Astrocyte of the hippocampus (primary cell): Measurements from ENCODE around the gene MUC2.
"Not testable (repeated sequence)": the region's sequence is repeated elsewhere in the genome, so short reads cannot be mapped to it uniquely, and the experiment has no call there.

Source experiments
- DNase-seq: peaks from one replicate; pipeline ENCODE4 v3.0.0; 2011; ENCODE audit warnings: low read depth, low spot score

MUC2 gene

GRCh38 chr11:1104411-1105182, 29.9 kb downstream of the MUC2 start:
- DNase-seq: no peak

GRCh38 chr11:1105183-1105565, 30.5 kb downstream of the MUC2 start:
- DNase-seq: no peak

- DNase-seq: no peak
Observed at GRCh38 chr11:1106387-1106786, 31.7 kb downstream of the MUC2 start.

GRCh38 chr11:1107316-1108245, 32.9 kb downstream of the MUC2 start:
- DNase-seq: no peak

- DNase-seq: no peak
Observed at GRCh38 chr11:1108246-1108900, 33.7 kb downstream of the MUC2 start.

GRCh38 chr11:1109101-1109917, 34.6 kb downstream of the MUC2 start:
- DNase-seq: no peak

- DNase-seq: no peak
Observed at GRCh38 chr11:1109918-1110705, 35.4 kb downstream of the MUC2 start.

- no peak for DNase-seq
Observed at GRCh38 chr11:1111545-1112212, 37.0 kb downstream of the MUC2 start.

- no peak for DNase-seq
Observed at GRCh38 chr11:1112351-1113191, 37.9 kb downstream of the MUC2 start.

GRCh38 chr11:1113405-1114201, 38.9 kb downstream of the MUC2 start:
- DNase-seq: no peak

- DNase-seq: not testable (repeated sequence)
Observed at GRCh38 chr11:1115292-1115691, 40.6 kb downstream of the MUC2 start.

GRCh38 chr11:1116104-1116503, 41.4 kb downstream of the MUC2 start:
- no peak for DNase-seq

GRCh38 chr11:1116666-1117390, 42.2 kb downstream of the MUC2 start:
- no peak for DNase-seq

GRCh38 chr11:1117992-1118391, 43.3 kb downstream of the MUC2 start:
- DNase-seq: no peak

GRCh38 chr11:1118755-1119603, 44.3 kb downstream of the MUC2 start:
- DNase-seq: no peak

- no peak for DNase-seq
Observed at GRCh38 chr11:1119604-1120146, 45.0 kb downstream of the MUC2 start.
